Measurements from ENCODE around the gene RFTN1.

RFTN1 gene

DNA sequence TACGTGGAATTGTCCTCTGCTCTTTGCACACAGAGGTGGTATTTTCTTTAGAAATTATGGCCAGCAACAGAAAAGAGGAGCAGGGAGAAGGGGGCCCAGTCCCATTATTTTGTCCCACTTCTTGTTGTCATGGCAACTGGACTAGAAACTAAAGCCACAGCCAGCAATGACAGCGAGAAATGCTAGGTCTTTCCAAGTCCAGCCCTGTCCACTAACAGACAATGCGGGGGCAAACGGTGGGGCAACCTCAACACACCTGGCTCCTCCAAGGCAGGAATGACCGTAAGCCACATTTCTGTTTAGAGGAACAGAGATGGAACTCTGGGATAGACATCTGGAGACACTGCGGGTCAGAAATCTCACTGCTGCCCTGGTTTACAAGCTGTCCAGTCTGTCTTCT is 107.3 kb downstream of the RFTN1 start:
- no peak for DNase-seq (ENCODE audit: low read depth)

DNA sequence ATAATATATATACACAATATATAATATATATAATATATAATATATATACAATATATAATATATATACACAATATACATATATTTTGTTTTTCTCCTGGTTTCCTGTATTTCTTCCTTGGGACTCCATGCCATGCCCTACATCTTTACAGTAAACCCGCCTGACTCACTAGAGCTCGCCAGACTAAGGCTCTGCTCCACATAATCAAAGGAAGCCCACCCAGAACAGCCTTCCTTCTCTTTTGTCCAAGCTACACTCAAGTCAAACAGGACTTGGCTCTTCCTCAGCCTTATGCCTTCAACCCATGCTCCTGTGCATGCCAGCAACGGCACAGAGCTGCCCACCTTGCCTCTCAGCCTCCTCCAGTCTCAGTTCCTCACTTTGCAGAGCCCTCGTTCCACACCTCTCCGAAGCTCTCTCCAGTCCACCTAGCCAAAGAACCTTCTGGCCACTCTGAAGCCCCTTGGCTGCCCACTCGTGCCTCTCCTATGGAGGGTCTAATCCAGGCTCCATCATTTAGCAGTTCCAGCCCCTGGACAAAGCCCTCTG is 109.1 kb downstream of the RFTN1 start:
- DNase-seq (ENCODE audit: low read depth) = no peak

DNA sequence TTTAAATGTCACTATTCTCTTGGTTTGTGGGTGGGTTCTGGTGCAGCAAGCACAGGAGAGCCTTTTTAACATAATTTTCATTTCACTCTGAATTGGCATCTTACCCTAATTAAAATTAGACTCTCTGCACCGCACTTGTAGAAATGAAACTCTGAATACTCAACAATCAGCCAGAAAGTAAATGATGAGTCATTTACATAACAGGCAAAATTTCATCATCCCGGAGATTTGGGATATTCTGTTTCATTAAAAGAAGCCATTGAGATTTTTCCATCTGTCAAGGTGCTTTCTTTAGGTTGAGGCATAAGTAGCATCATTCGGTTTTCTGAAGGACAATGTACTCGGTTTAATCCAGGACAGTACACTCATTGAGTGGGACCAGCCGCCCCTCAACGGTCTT is 111.0 kb downstream of the RFTN1 start:
- no peak for DNase-seq (ENCODE audit: low read depth)

DNA sequence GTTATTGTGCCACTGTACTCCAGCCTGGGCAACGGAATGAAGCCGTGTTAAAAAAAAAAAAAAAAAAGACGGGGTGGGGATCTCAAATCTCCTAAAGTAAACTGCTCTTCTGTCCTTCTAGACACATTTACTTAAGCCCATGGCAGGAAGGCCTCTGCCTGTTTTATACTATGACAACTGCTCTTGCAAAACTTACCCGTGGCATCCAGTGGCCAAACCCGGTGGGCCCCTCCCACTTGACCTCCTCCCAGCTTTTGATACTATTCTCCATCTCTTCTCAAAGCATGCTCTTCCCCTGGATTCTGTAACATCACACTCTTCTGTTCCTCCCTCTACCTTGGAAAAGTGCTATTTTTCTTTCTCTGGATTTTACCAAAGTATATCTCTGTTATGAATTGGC is 112.2 kb downstream of the RFTN1 start:
- DNase-seq (ENCODE audit: low read depth) = no peak

DNA sequence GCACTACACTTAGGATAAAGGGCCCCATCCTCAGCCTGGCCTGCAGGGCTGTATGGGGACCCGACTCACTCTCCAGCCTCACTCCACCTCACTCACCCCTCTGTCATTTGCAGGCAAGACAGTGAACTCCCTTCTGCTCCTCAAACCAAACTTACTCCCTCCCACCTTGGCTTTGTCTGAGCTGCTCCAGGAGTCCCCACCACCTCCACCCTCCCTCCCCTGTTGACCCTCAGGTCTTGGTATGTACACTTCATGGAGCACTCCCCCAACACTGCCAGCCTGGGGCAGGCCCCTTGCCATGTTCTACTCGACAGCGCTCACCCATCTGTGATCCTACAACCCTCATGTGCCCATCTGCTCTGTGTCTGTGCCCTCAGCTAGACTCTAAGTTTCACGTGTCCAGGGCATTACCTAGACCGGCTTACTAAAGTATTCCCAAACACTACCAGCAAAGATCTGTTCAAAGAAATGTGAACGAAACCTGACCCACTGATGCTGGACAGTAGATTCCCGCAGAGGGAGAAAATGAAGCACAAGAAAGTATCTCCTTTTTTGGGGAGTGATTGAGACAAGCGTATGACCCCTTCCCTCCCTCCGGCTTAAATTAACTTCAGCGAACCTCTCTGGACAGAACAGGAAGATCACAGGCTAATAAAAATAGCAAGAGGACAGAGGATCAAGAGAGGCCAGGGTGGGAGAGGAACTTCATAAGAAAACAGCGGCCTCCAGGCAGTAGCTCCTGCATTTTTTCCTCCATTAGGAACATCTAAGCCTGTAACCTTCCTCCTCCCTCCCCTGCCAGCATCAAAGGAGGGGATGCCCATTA is 113.2 kb downstream of the RFTN1 start:
- no peak for DNase-seq (ENCODE audit: low read depth)

DNA sequence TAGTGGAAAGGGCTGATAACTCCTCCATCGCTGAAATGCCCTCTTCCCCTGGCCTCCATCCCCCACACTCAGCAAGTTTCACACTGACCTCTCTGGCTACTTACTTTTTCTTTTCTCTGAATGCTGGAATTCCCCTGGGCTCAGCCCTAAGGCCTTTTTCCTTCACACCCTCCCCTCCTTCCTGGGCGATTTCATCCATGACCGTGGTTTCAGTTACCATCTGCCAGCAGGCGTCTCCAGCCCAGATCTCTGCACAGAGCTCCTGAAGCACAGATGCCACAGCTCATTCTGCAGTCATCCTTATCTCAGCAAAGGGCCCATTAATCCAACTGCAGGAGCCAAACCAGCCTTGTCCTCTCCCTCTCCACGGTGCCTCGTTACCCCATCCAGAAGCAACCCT is 114.0 kb downstream of the RFTN1 start:
- no peak for DNase-seq (ENCODE audit: low read depth)

DNA sequence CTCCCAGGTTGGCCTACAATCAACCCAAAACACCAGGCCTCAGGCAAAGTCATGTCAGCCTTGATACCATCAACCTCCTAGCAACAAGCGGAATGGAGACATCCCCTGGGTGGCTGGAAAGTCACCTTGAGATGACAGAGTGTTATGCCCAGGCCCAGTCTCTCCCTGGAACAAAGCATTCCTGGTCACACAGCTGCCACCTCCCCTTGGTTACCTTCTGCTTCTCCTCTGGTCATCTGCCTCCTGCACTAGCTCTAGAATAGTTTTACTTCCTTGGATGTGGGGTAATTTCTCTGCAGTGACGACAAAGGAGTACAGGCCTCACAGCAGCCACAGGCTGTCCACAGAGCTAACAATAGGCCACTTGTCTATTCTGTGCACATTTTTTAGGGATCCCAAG is 114.9 kb downstream of the RFTN1 start:
- no peak for DNase-seq (ENCODE audit: low read depth)

DNA sequence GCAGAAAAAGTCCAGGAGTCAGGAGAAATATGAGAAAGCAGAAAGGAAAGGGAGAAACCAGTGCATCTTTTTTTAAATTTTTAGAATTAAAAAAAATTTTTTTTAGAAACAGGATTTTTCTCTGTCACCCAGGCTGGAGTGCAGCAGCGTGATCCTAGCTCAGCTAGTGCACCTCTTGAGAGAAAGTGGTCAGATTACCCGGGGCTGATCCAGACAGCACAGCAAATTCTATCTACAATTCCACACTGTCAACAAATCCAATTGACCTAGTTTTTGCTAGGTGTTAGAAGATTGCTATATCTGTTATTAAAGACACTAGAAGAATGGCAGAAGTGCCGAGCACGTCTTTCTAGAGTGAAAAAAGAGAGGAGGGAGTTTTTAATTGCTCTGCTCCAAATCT is 117.3 kb downstream of the RFTN1 start:
- DNase-seq (ENCODE audit: low read depth) = no peak

DNA sequence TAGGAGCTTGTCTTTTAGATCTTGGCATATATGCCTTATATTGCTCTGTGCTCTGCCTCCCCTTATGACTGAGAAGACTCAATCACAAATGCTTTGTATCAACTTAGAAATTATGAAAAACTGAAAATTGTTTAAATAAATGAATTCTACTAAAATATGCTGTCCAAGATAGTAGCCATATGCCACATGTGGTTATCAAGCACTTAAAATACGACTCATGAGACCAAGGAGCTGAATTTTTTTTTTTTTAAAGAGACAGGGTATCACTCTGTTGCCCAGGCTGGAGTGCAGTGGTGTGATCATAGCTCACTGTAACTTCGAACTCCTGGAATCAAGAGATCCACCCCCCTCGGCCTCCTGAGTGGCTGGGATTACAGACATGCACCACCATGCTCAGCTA is 118.3 kb downstream of the RFTN1 start:
- DNase-seq (ENCODE audit: low read depth) = no peak

DNA sequence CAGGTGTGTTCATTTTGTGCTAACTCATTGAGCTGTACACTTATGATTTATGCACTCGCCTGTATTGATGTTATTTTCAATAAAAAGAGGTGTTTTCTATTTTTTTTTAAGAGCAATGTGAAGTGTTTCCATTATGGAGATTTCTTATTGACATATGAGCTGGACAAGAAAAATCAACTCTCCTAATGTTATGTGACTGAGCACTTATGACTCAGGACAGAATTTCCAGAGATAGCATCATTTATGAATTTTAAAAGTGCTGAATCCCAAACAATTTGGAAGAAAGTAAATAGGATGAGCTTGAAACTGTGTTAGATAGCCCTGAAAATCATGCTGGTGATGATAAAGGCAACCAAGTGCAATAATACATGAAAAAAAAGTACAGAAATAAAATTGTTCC is 118.9 kb downstream of the RFTN1 start:
- DNase-seq (ENCODE audit: low read depth) = no peak

DNA sequence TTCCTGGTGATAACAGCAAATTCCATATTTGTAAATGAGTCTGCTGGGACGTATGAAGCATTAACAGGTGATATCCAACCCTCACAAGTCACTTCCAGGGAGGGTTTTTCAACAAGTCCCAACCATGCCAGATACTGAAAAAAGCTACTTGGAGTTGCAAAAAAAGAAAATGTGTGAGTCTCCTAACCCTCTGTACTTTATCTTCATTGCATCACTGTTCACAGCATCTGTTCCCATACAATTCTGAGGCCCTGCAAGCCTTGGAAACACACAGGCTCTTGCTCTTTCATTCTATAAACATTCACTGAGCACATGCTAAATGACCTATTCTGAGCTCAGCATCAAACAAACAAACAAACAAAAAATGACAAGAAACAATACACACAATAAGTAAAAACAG is 120.8 kb downstream of the RFTN1 start:
- DNase-seq (ENCODE audit: low read depth) = no peak

DNA sequence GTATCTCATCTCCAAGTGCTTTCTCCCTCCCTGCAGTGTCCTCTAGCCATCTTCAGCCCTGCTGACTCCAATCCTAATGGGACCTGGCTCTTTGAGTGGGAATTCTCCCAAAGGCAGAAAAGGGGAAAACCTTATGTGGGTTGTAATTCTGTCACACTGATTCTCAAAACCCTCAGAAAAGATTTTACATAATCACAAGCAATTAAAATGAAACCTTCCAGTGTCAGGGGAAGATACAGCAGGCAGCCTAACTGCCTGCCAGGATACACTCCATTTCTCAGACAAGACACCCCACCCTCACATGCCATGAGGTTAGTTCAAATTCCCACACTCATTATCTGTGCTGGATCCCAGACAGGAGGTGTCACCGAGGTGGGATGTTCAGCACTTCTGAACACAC is 121.4 kb downstream of the RFTN1 start:
- no peak for DNase-seq (ENCODE audit: low read depth)

DNA sequence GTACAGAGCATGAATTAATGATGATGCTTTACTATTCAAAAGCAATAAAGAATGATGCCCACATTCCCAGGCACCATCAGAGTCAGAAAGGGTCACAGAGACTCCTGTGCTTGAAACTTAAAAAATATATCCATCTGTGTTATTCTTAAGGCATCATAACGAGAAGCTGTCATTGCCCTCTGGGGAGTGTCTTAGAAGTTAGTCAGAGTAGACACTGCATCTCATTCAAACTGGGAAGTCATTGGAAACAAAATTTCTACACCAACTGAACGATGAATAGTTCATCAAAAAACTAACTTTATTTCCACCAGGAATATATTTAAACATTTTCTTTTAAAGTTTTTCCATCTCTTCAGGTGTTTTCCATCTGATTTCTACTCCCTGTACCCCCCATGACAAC is 122.9 kb downstream of the RFTN1 start:
- no peak for DNase-seq (ENCODE audit: low read depth)

DNA sequence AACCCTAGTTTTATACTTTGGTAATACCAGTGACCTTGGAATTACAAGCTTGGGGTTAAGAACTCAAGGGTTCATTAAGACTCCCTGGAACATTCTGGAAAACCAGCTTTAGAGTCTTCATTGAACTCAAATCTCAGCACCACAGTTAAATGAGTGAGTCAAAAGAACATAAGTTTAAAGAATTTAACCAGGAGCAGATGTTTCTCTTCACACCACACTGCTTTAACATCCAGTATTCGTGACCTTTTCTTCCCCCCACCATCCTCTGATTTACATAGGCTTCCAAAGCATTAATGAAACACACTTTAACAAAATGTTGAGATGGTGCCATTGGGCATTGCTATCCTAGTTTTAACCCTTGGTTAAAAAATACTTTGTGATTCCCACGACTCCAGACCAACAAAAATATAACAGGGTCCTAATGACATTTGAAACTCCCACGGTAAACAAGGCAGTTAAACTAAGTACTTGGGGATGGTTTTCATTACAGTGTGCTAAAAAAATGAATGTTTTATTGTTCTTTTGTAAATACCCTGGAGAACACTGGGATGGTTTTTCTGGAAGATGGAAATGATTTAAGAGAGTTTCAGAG is 124.6 kb downstream of the RFTN1 start:
- DNase-seq (ENCODE audit: low read depth) = no peak

DNA sequence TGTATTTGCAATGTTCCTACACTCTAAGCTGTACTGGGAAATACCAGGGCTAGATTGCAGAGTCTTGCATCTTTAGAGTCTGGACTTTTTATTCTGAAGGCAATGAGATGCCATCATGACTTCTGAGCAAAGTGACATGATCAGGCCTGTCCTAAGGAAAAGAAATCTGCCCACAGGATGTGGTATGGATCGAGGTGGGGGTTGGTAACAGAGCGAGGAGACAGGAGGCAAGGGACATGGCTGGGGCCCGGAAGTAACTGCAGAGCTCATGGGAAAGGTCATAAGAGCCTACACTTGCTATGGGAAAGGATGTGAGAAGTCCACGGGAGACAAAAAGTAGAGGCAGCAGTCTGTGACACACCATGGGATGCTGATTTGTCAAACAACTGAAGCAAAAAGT is 126.9 kb downstream of the RFTN1 start:
- no peak for DNase-seq (ENCODE audit: low read depth)

DNA sequence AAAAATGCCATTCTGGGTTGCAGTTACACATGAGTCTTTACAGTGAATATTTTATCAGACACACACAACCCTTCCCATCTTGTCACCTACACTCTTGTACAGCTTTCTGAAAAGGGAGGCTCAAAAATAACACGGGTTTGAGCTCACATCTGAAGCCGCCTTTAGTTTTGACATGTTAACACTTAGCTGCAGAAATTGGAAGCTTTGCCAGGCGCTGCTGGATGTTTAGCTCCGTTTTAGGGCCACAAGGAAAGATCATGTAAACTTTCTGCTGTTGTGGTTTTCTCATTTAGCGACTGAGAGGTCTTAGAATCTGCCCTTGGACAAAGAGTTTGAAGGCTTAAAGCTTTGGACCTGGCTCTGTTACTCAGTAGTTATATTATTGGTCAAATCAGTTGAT is 128.3 kb downstream of the RFTN1 start:
- no peak for DNase-seq (ENCODE audit: low read depth)

DNA sequence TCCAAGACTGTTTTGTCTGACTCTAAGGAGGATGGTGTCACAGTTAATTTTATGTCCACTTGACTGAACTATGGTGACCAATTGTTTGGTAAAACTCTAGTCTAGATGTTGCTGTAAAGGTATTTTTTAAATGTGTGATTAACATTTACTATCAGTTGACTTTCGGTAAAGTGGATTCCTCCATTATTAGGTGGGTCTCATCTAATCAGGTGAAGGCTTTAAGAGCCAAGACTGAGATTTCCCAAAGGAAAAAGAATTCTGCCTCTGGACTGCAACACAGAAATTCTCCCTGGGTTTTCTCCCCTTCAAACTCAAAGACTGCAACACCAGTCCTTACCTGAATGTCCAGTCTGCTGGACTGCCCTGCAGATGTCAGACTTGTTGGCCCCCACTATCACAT is 129.6 kb downstream of the RFTN1 start:
- DNase-seq (ENCODE audit: low read depth) = no peak

DNA sequence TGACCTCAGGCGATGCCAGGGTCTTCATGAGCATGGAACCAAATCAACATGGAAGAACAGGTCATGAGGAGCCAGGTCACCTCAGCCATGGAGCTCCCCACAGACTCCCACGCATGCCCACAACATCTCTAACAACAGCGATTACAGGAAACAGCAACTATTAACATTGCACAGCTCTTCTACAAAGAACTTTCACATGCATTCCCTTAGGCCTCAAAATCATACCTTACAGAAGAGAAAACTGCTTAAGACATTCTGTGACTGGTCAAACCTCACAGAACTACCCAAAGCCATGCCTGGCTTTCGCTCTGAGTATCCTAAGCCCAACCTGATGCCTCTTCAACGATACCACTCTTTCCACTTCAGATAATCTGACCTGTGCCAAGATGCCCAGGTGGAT is 130.7 kb downstream of the RFTN1 start:
- DNase-seq (ENCODE audit: low read depth) = no peak

DNA sequence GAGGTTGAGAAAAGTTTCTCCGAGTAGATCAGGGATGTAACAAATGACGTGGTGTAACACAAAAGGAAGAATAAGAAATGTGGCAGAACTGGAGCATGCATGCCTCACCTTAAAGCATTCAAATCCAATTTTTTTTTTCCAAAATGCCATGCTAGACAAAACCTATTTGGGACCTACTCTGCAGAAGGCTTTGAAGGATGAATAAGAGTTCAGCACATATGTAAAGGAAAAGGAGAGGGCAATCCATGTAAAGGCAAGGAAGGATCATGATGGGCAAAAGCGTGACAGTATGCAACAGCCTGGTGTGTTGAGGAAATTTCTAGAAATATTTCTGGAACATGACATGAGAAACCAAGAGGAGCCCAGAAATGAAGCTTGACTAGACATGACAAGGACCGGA is 132.1 kb downstream of the RFTN1 start:
- no peak for DNase-seq (ENCODE audit: low read depth)

DNA sequence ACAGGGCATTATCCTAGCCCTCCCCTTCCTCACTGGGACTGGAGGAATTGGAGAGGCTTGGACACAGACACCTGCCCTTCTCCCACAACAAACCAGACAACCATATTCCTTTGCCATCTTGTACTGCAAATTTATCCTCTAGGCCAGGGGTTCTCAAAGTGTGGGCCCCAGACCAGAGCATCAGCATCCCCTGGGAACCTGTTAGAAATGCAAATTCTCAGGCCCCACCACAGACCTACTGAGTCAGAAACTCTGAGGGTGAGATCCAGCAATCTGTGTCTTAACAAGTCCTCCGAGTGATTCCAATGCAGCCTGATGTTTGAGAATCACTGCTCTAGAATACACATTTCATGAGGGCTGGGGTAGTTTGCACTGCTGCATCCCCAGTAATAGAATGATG is 133.1 kb downstream of the RFTN1 start:
- no peak for DNase-seq (ENCODE audit: low read depth)

DNA sequence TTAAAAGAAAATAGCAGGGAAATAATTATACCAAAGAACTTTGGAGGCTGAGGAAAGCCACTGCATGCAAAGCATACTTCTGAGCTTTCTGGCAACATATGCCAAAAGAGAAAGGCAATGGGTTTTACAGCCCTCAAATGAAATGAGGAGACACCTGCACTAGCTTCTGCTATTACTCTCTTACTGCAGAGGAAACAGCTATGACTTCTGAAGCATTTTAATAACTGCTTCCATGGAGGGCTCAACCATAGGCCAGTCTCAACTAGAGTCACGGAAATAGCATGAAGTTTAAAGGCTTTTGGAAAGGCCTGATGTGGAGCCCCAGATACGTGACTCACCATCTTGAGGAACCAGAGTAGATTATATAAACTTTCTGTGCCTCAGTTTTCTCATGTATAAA is 133.7 kb downstream of the RFTN1 start:
- DNase-seq (ENCODE audit: low read depth) = no peak

DNA sequence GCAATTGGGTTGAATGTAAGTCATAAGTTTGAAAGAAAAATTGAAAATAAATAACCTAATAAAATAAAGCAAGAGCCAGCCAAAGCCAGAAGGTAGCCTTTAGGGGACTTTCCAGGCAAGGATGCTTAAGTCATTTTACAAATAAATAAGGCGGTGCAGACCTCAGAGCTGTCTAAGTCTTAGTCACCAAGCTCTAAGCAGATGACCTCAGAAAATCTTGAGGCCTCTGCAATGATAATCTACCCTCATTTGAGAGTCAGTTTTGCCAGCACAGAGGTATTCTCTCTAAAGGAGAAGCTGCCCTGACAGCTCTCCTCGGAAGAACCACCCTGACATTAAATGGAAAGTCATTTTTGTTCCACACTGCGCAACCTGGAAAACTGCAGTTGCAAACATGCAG is 134.6 kb downstream of the RFTN1 start:
- DNase-seq (ENCODE audit: low read depth) = no peak

DNA sequence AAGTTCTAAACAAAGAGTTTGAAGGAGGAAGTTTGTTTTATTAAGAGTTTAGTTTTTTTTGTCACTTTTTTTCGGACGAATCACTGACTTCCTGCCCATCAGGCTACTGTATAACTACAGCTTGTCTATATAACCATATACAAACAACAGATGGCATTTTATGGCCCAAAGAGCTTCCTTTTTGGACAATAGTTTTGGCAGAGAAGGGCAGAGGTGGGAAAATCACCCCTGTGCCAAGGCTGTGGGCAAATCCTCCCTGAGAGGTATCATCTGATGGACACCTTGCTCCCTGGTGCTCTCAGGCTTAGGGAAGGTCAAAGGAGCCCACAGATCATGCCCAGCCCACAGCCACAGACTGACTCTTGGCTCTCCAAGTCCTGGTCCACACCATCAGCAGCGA is 135.1 kb downstream of the RFTN1 start:
- DNase-seq (ENCODE audit: low read depth) = no peak

DNA sequence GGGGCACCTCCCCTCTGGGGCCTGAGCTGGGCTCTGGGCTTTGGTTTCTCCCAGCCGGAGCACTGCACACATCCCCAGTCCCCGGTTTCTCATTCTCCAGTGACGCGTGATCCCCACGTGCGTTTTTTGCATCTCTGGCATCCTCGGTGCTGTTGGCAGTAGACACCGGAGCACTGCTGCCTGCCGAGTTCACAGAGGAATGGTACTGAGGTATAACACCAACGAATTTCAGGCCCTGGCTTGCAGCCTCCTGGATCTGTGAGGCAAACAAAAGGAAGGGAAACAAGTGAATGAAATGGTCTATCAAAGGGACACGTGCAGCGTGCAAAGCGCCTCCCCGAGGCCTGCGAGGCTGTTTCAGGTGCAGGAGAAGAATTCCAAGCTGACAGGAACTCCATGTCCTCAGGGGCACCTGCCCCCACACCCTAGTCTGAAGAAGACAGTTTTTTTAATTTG is 135.6 kb downstream of the RFTN1 start:
- no peak for DNase-seq (ENCODE audit: low read depth)

Data from activated T-cell treated with anti-CD3 and anti-CD28 coated beads for 24 hours (primary cell).